ENCODE data around the gene PELO.

PELO gene

DNA sequence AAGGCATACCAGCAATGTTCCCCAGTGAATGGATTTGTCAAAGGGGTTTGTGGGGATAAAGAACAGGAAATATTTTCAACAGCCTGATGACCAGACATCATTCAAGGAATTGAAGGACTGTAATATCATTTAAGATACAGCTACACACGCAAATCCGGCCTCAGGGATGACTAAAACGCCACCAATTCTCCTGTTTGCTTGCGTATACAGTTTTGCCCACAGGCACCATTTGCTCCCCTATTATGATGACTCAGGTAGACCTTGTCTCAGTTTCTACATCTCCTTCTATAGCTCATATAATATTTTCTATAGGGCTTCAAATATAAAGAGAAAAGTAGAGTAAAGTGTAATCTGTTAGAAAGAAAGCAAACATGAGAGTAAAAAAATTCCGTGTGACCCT is 29.7 kb upstream of the PELO start:
- Mint-ChIP-seq H3K9me3 (no peaks in the 10 kb centered on the region), H3K27ac (no peak overlapping the region), H3K36me3 (ENCODE audit: insufficient read depth) (no peaks in the 10 kb centered on the region), H3K4me3 (no peak overlapping the region), H3K27me3 (no peaks in the 10 kb centered on the region), H3K4me1 (ENCODE audit: low read depth in 2 of 2) (no peaks in the 10 kb centered on the region)
- DNase-seq: no peak
- ATAC-seq (replicated peaks): no peak

DNA sequence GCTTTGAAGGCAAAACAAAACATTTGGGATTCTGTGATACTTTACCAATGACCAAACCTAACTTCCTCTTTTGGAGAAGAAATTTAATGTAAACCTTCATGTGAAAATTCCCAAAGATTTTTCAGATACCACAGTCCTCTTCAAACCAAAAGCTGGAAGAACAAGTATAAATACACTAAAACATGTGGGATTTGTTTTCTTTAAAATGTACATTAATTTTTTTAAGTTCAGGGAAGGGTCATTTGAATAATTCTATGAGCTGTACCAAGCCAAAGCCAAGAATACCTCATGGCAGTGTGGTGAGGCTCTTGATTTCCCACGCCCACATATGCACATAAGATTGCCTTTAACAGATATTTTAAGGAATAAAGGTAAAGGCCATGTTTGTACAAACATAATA is 28.4 kb upstream of the PELO start:
- Mint-ChIP-seq H3K4me3 (no peak overlapping the region), H3K9me3 (no peaks in the 10 kb centered on the region), H3K36me3 (ENCODE audit: insufficient read depth) (no peaks in the 10 kb centered on the region), H3K27ac (no peak overlapping the region), H3K27me3 (no peaks in the 10 kb centered on the region), H3K4me1 (ENCODE audit: low read depth in 2 of 2) (no peaks in the 10 kb centered on the region)
- no peak for ATAC-seq (replicated peaks)
- no peak for DNase-seq

DNA sequence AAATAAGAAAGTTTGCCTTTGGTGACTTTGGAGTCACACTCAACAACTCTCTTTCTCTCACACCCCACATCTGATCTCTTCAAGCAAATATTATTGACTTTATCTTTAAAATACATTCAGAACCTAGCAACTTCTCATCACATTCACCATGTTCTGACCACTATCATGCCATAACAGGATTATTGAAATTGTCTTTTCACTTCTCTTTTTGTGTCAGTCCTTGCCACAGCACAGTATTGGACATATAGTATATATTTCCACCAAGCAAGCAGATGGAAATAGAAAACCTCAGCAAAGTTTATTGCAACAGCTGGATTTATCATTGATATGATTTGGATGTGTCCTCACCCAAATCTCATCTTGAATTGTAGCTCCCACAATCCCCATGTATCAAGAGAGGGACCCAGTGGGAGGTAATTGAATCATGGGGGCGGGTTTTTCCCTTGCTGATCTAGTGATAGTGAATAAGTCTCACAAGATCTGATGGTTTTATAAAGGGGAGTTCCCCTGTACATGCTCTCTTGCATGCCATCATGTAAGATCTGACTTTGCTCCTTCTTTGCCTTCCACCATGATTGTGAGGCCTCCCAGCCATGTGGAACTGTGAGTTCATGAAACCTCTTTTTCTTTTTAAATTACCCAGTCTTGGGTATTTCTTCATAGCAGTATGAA is 26.9 kb upstream of the PELO start:
- no peaks in the 10 kb centered on the region for H3K27me3 Mint-ChIP-seq
- DNase-seq (no peak), ATAC-seq (replicated peaks) (no peak)
- H3K4me1 Mint-ChIP-seq (ENCODE audit: low read depth in 2 of 2): no peaks in the 10 kb centered on the region
- no peak overlapping the region for H3K27ac Mint-ChIP-seq
- no peaks in the 10 kb centered on the region for H3K36me3 Mint-ChIP-seq (ENCODE audit: insufficient read depth)
- H3K4me3 Mint-ChIP-seq: no peak overlapping the region
- H3K9me3 Mint-ChIP-seq: no peaks in the 10 kb centered on the region

DNA sequence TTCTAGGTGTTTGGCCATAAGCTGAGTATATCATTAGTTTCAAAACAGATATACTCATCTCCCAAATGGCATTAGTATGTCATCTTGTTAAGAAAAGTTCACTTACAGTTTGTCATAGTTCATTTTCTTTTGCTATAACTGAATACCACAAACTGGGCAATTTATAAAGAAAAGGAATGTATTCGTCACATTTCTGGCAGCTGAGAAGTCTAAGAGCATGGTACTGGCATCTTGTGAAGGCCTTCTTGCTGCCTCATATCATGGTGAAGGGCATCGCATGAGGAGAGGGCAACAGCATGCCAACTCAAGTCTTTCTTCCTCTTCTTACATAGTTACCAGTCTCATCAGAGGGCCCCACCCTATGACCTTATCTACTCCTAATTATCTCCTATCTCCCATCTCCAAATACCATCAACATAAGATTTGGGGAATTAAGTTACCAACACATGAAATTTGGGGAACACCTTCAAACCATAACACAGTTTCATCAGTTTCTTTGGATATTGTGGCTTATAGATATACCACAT is 20.4 kb upstream of the PELO start:
- no peaks in the 10 kb centered on the region for H3K9me3 Mint-ChIP-seq
- H3K4me1 Mint-ChIP-seq (ENCODE audit: low read depth in 2 of 2): peaks cover 8 to 10% of the 10 kb centered on the region in 2 donors
- no peak overlapping the region for H3K4me3 Mint-ChIP-seq
- no peaks in the 10 kb centered on the region for H3K27me3 Mint-ChIP-seq
- H3K27ac Mint-ChIP-seq: no peak overlapping the region
- DNase-seq: no peak
- no peak for ATAC-seq (replicated peaks)
- H3K36me3 Mint-ChIP-seq (ENCODE audit: insufficient read depth): no peaks in the 10 kb centered on the region

DNA sequence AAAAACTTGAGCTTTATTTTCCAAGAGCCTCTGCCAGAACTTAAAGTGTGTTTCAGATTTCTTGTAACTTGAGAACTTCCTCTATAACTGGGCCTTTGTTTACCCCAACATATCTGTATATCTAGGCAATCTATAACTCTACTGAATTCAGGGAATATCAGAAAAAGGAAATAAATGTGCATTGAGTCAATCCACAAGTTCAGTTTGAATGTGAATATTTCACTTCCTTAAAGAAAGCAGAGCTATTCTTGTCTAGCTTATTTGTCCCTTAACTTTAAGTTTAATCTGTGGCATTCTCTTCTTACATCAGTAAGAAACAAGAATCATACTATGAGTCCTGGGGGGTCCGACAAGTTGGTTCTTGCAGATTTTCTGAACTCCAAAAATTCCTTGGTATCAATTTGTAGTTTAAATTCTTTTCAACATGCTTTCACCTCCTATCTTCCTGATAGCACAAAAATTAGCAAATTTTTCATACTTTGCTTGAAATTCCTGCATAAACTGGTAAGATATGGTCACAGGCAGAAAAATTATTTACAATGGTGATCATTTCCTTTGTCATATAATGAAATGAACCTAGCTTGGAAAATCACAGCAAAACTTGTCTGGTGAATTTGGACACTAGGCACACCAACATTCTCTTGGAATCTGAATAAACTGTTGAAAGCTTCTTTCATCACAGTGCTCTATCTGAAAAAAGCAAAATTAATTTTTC is 19.8 kb upstream of the PELO start:
- Mint-ChIP-seq H3K4me3 (no peak overlapping the region), H3K36me3 (ENCODE audit: insufficient read depth) (no peaks in the 10 kb centered on the region), H3K4me1 (ENCODE audit: low read depth in 2 of 2) (peaks cover 13 to 17% of the 10 kb centered on the region in 2 donors), H3K27ac (no peak overlapping the region), H3K27me3 (no peaks in the 10 kb centered on the region), H3K9me3 (no peaks in the 10 kb centered on the region)
- ATAC-seq (replicated peaks) (no peak), DNase-seq (no peak)

DNA sequence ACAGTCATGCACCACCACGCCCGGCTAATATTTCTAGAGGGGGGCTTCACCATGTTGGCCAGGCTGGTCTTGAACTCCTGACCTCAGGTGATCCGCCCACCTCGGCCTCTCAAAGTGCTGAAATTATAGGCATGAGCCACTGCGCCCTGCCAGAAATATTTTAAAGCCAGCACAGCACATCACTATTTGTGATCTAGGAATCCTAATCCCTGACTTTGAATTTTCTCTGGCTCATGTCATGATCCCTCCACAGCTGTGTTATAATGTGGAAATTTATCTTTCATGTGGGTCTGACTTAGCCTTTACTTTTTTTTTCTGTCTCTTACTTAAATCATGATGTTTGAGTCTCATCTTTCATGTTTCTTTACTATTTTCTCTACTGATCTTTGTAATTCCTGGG is 18.7 kb upstream of the PELO start:
- ATAC-seq (replicated peaks) (no peak), DNase-seq (no peak)
- no peaks in the 10 kb centered on the region for H3K36me3 Mint-ChIP-seq (ENCODE audit: insufficient read depth)
- H3K27me3 Mint-ChIP-seq: no peaks in the 10 kb centered on the region
- H3K9me3 Mint-ChIP-seq: no peaks in the 10 kb centered on the region
- peaks cover 16 to 20% of the 10 kb centered on the region in 2 donors for H3K4me1 Mint-ChIP-seq (ENCODE audit: low read depth in 2 of 2)
- no peak overlapping the region for H3K27ac Mint-ChIP-seq
- H3K4me3 Mint-ChIP-seq: no peak overlapping the region

DNA sequence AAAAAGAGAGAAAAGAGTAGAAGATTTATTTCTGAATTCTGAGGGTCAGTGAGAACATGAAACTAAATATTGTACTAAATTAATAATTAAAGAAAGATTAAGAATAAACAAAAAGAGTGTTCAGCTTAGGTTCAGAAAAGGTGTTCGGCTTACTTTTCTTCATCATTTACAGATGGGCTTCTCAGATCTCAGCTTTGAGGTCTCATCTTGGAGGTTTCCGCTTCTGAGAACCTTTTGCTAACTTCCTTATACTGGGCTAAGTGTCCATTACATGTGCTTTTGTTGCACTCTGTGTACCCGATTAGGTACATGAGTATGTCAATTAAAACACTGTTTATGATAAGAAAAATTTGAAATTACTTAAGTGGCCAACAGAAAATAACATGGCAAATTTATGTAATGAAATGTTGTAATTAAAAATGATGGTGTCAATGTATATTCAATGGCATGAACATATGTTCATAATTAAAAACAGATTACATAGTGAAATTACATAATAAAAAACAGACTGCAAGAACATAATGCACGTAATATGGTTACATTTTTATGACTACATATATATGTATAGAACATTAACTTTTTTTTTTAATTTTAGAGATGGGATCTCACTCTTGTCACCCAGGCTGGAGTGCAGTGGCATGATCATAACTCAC is 17.3 kb upstream of the PELO start:
- Mint-ChIP-seq H3K27me3 (no peaks in the 10 kb centered on the region), H3K27ac (no peak overlapping the region), H3K9me3 (no peaks in the 10 kb centered on the region), H3K4me3 (no peak overlapping the region), H3K36me3 (ENCODE audit: insufficient read depth) (no peaks in the 10 kb centered on the region), H3K4me1 (ENCODE audit: low read depth in 2 of 2) (peaks cover 24 to 27% of the 10 kb centered on the region in 2 donors)
- DNase-seq (no peak), ATAC-seq (replicated peaks) (no peak)

DNA sequence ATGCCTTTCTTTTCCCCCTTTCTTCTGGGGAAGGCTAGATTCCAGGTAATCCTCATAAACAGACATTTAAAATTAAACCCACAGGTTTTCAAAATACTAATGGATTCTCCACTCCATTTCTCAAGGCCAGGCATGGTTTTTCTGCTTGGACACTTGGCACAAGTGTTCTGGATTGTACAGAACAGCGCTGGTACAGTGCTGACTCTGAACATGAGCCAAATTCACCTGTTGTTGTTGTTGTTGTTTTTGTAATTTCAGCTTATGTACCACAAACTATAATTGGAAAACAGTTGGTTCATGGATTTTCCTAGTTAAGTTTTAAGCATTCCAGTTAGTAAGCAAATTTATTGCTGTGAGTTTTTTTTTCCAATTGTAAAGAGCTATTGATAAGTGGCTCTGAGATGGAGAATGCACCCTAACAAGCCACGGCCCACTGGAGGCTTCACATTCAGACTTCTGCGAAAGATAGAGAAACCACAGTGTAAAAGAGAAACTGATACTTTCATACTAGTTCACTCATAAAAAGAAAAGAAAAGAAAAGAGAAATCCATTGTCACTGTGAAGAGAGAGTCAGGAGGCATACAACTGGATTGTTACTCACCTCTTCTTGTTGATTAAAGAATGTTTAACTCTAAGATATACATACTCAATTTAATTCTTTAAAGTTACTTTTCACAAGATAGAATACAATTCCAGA is 16.2 kb upstream of the PELO start:
- H3K36me3 Mint-ChIP-seq (ENCODE audit: insufficient read depth): no peaks in the 10 kb centered on the region
- H3K27ac Mint-ChIP-seq: peak overlapping the region; percentile 56 to 63
- peak overlapping the region; percentile 53 to 58 for H3K4me3 Mint-ChIP-seq
- ATAC-seq (replicated peaks): peak; percentile 53
- peaks cover 0 to 8% of the 10 kb centered on the region in 2 donors for H3K9me3 Mint-ChIP-seq
- peaks cover 34% of the 10 kb centered on the region in 2 donors for H3K4me1 Mint-ChIP-seq (ENCODE audit: low read depth in 2 of 2)
- DNase-seq: peak in 2 of 3 experiments; percentile 7 to 9
- H3K27me3 Mint-ChIP-seq: no peaks in the 10 kb centered on the region

DNA sequence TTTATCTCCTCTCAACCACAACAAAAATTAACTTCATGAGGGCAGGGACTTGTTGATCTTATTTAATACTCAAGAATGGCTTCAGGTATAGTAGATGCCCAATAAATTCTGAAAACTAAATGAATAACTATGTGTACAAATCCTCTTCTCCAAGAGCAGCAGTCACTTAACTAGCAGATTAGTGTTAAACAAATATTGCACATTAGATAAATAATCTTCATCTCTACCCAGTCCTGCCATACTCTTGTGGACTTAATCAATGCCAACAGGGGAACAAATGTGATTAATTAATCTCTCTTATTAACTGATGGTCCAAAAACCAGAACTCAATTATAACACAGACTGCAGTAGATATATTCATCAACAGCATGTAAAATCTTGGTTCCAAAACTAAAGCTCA is 15.0 kb upstream of the PELO start:
- Mint-ChIP-seq H3K27me3 (no peaks in the 10 kb centered on the region), H3K9me3 (peaks cover 0 to 8% of the 10 kb centered on the region in 2 donors), H3K36me3 (ENCODE audit: insufficient read depth) (no peaks in the 10 kb centered on the region), H3K4me3 (peak overlapping the region in 1 of 2 donors; percentile 53), H3K4me1 (ENCODE audit: low read depth in 2 of 2) (peaks cover 34 to 35% of the 10 kb centered on the region in 2 donors), H3K27ac (peak overlapping the region in 1 of 2 donors; percentile 56)
- no peak for ATAC-seq (replicated peaks)
- DNase-seq: no peak

DNA sequence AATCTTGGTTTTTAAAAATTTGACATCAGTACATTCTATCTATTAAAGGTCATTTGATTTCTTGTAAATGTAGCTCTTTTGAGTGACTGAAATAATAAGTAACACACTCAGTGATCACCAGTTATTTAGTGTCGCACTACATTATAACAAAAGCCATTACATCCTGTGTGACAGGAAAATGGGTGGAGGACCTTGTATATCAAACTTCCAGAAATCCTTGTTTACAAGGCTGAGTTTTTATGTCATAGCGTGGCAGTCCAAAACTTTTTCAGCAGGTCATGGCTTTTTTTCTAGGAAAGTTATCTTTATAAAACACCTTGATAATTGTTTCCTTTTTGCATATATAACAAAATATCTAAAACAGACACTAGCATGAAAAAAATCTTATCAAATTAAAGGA is 14.4 kb upstream of the PELO start:
- Mint-ChIP-seq H3K9me3 (peaks cover 0 to 8% of the 10 kb centered on the region in 2 donors), H3K36me3 (ENCODE audit: insufficient read depth) (no peaks in the 10 kb centered on the region), H3K27ac (peak overlapping the region in 1 of 2 donors; percentile 56), H3K4me3 (no peak overlapping the region), H3K4me1 (ENCODE audit: low read depth in 2 of 2) (peaks cover 34 to 35% of the 10 kb centered on the region in 2 donors), H3K27me3 (no peaks in the 10 kb centered on the region)
- no peak for ATAC-seq (replicated peaks)
- no peak for DNase-seq

DNA sequence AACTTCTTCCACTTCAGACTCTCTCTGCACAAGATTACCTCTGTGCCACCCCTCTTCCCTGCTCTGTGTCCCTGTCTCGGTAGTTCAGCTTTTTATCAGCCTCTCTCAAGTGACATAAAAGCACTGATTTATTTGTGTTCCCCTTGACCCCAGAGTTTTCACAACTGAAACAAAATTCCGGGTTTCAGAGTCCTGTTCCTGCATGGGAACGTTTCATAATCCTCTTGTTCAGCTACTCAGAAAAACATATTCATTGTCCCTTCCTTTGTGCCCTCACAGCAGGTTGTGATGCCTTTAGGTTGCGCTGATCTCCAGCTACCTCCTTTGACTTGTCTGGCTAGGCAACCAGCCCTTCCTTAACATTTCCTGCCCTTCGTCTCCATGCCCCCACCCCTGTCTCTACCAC is 13.7 kb upstream of the PELO start:
- no peaks in the 10 kb centered on the region for H3K36me3 Mint-ChIP-seq (ENCODE audit: insufficient read depth)
- peak overlapping the region in 1 of 2 donors; percentile 49 for H3K4me3 Mint-ChIP-seq

DNA sequence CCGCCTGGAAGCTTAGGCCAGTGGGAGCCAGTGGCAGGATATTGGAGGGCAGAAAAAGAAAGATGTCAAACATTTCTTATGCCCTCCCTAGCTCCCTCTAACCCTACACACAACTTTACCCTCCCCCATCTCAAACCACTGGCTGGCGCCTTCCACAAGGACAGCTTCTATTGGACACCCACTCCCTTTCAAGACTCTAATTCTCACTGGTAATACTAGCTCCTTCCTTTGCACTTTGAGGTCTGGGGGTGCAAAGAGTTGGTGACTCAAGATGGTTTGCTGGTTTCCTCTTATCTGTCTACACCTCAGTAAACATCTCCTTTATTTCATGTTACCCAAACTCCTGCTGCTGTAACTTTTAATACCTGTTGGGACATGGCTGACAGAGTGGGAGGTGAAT is 11.6 kb upstream of the PELO start:
- H3K9me3 Mint-ChIP-seq: peaks cover 0 to 8% of the 10 kb centered on the region in 2 donors
- no peaks in the 10 kb centered on the region for H3K27me3 Mint-ChIP-seq
- H3K4me1 Mint-ChIP-seq (ENCODE audit: low read depth in 2 of 2): peaks cover 35% of the 10 kb centered on the region in 2 donors
- ATAC-seq (replicated peaks) (peak; percentile 92), DNase-seq (peak; percentile 44 to 46 (median 45))
- peak overlapping the region; percentile 45 to 70 for H3K4me3 Mint-ChIP-seq
- peak overlapping the region; percentile 57 to 68 for H3K27ac Mint-ChIP-seq
- H3K36me3 Mint-ChIP-seq (ENCODE audit: insufficient read depth): no peaks in the 10 kb centered on the region

More for the DNA sequence above, 13.7 kb upstream of the PELO start:
- H3K9me3 Mint-ChIP-seq: peaks cover 0 to 8% of the 10 kb centered on the region in 2 donors
- DNase-seq: no peak
- H3K4me1 Mint-ChIP-seq (ENCODE audit: low read depth in 2 of 2): peaks cover 34 to 35% of the 10 kb centered on the region in 2 donors
- H3K27me3 Mint-ChIP-seq: no peaks in the 10 kb centered on the region
- H3K27ac Mint-ChIP-seq: peak overlapping the region; percentile 80 to 85
- ATAC-seq (replicated peaks): no peak

DNA sequence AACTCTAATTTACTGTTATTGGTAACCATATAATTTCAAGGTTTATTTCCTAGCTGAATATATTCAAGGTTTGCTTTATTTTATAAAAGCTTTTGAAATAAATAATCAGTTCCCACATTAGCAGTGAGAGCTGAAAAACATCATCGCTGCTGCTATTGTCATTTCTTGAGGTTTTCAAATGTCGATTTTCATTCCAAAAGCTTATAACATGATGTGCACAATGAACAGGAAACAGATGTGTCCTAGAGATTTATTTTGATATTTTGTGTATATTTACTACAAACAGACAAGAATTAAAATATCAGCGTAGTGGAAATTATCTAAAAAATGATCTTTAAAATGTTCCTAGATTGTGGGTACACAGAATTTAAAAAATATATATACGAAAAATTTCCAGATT is 10.5 kb upstream of the PELO start:
- peaks cover 25 to 28% of the 10 kb centered on the region in 2 donors for H3K4me1 Mint-ChIP-seq (ENCODE audit: low read depth in 2 of 2)

More for the DNA sequence above, 10.5 kb upstream of the PELO start:
- Mint-ChIP-seq H3K4me3 (no peak overlapping the region), H3K27ac (no peak overlapping the region), H3K27me3 (no peaks in the 10 kb centered on the region), H3K9me3 (peaks cover 0 to 8% of the 10 kb centered on the region in 2 donors), H3K36me3 (ENCODE audit: insufficient read depth) (no peaks in the 10 kb centered on the region)
- ATAC-seq (replicated peaks) (no peak), DNase-seq (no peak)

All from effector memory CD8-positive, alpha-beta T cell (primary cell).